IMR-90 (cell line): ENCODE results near the gene FEZ2. TPM values are rescaled to one million over a fixed set of nuclear protein-coding genes. Genes with fewer than 3 reads are reported as not detected.
A peak's percentile ranks its signal among the peaks of the same experiment; 100 is the strongest.

ENCODE experiments used
- ATAC-seq: fragments of 200-7000 bp; cut with Tn5 transposase; 2 replicates; pipeline ENCODE4 v1.9.1; 2020; ENCODE audit warnings: low read depth, mild to moderate bottlenecking, moderate library complexity
- BruUV-seq: library from RNA; stranded (reverse); fragments of 400-500 nt; replicated peaks from 2 replicates; lab custom pipeline; 2021; lab: Mats Ljungman, UMichigan
- CTCF ChIA-PET: fragments of 300-600 bp; formaldehyde crosslinking; extraction: SDS; loops from one replicate; lab custom pipeline; 2021; ENCODE audit warnings: antibody characterized with exemption; lab: Yijun Ruan, JAX
- POLR2A ChIA-PET: fragments of 300-600 bp; sonication (Branson Sonifier 250); formaldehyde crosslinking; loops from one replicate; lab custom pipeline; 2022; ENCODE audit warnings: antibody characterized with exemption; ENCODE audit not compliant: unreplicated experiment; lab: Charles Lee
- DNase-seq: peaks from one replicate; pipeline ENCODE4 v3.0.0; 2013
- H2AFZ ChIP-seq: replicated peaks from 2 replicates; pipeline ENCODE3; 2013; ENCODE audit warnings: low read length, mild to moderate bottlenecking; ENCODE audit not compliant: poor library complexity
- H2AK5ac ChIP-seq: 2 replicates; pipeline ENCODE4 v1.6.1; 2013; ENCODE audit warnings: low read depth, low read length, inconsistent platforms
- H2AK9ac ChIP-seq: replicated peaks from 2 replicates; pipeline ENCODE3; 2013; ENCODE audit warnings: mild to moderate bottlenecking, low read depth, low read length, moderate library complexity; ENCODE audit not compliant: poor library complexity
- H2BK120ac ChIP-seq: 2 replicates; pipeline ENCODE4 v1.6.1; 2013; ENCODE audit warnings: low read depth, low read length, inconsistent platforms
- H2BK15ac ChIP-seq: 3 replicates; pipeline ENCODE4 v1.6.1; 2013; ENCODE audit warnings: low read depth, low read length, inconsistent platforms
- H2BK20ac ChIP-seq: 2 replicates; pipeline ENCODE4 v1.6.1; 2013; ENCODE audit warnings: low read depth, mild to moderate bottlenecking, inconsistent platforms, low read length, moderate library complexity
- H2BK5ac ChIP-seq: 2 replicates; pipeline ENCODE4 v1.6.1; 2013; ENCODE audit warnings: mild to moderate bottlenecking, low read depth, low read length, inconsistent platforms; ENCODE audit not compliant: poor library complexity, severe bottlenecking
- H3K14ac ChIP-seq: replicated peaks from 2 replicates; pipeline ENCODE4 v1.6.1; 2013; ENCODE audit warnings: low read depth, low read length, inconsistent platforms
- H3K18ac ChIP-seq: 2 replicates; pipeline ENCODE4 v1.6.1; 2013; ENCODE audit warnings: low read depth, low read length, control low read depth
- H3K23ac ChIP-seq: 2 replicates; pipeline ENCODE4 v1.6.1; 2013; ENCODE audit warnings: low read depth, low read length, inconsistent platforms
- H3K27ac ChIP-seq: 2 replicates; pipeline ENCODE4 v1.5.1; 2013; ENCODE audit warnings: mild to moderate bottlenecking, control low read depth, low read length; ENCODE audit not compliant: insufficient read depth
- H3K27me3 ChIP-seq: 2 replicates; pipeline ENCODE4 v1.6.1; 2013; ENCODE audit warnings: low read length; ENCODE audit not compliant: control insufficient read depth, insufficient read depth
- H3K36me3 ChIP-seq: 2 replicates; pipeline ENCODE4 v1.6.1; 2013; ENCODE audit warnings: low read length, mixed read lengths; ENCODE audit not compliant: control insufficient read depth, insufficient read depth
- H3K4ac ChIP-seq: 2 replicates; pipeline ENCODE4 v1.6.1; 2013; ENCODE audit warnings: low read depth, low read length, inconsistent platforms
- H3K4me1 ChIP-seq: 2 replicates; pipeline ENCODE4 v1.6.1; 2013; ENCODE audit warnings: low read length, mixed read lengths; ENCODE audit not compliant: control insufficient read depth, insufficient read depth
- H3K4me2 ChIP-seq: 2 replicates; pipeline ENCODE4 v1.6.1; 2013; ENCODE audit warnings: low read depth, mild to moderate bottlenecking, control low read depth, low read length, moderate library complexity
- H3K4me3 ChIP-seq: 2 replicates; pipeline ENCODE4 v1.5.1; 2013; ENCODE audit warnings: low read depth, mild to moderate bottlenecking, control low read depth, low read length, moderate library complexity; ENCODE audit not compliant: insufficient read depth
- H3K56ac ChIP-seq: 2 replicates; pipeline ENCODE4 v1.6.1; 2013; ENCODE audit warnings: low read length, inconsistent platforms; ENCODE audit not compliant: insufficient read depth; ENCODE audit errors: extremely low read depth
- H3K79me1 ChIP-seq, 2 experiments: 2 replicates each; pipeline ENCODE4 v1.6.1; 2013; ENCODE audit warnings: low read length in 2 of 2, inconsistent platforms in 1 of 2, low read depth in 1 of 2
- H3K9ac ChIP-seq: 2 replicates; pipeline ENCODE4 v1.6.1; 2013; ENCODE audit warnings: low read depth, low read length, control low read depth
- H3K9me1 ChIP-seq: 2 replicates; pipeline ENCODE4 v1.6.1; 2013; ENCODE audit warnings: low read length, inconsistent platforms; ENCODE audit not compliant: insufficient read depth
- H3K9me3 ChIP-seq: 2 replicates; pipeline ENCODE4 v1.6.1; 2013; ENCODE audit warnings: low read length; ENCODE audit not compliant: control insufficient read depth, insufficient read depth
- H4K20me1 ChIP-seq: 2 replicates; pipeline ENCODE4 v1.6.1; 2013; ENCODE audit warnings: low read length, inconsistent platforms; ENCODE audit not compliant: insufficient read depth
- H4K5ac ChIP-seq: 2 replicates; pipeline ENCODE4 v1.6.1; 2013; ENCODE audit warnings: mild to moderate bottlenecking, low read depth, low read length, control low read depth
- H4K8ac ChIP-seq, 2 experiments: 2 replicates each; pipeline ENCODE4 v1.6.1; 2013; ENCODE audit warnings: low read depth in 2 of 2, low read length in 2 of 2, control low read depth in 1 of 2, inconsistent platforms in 1 of 2
- H4K91ac ChIP-seq: 2 replicates; pipeline ENCODE4 v1.6.1; 2013; ENCODE audit warnings: low read depth, low read length, inconsistent platforms; ENCODE audit not compliant: insufficient read depth
- BHLHE40 ChIP-seq: fragments of 150-350 bp; IDR thresholded peaks from 2 replicates; pipeline ENCODE4 v1.6.1; 2016; ENCODE audit warnings: mild to moderate bottlenecking, low read depth, low read length
- CEBPB ChIP-seq: IDR thresholded peaks from 2 replicates; pipeline ENCODE4 v1.6.1; 2012; ENCODE audit warnings: low read depth, low read length, improper control_type of control experiment
- CHD1 ChIP-seq: IDR thresholded peaks from 2 replicates; pipeline ENCODE4 v1.6.1; 2012; ENCODE audit warnings: low read depth, low read length, improper control_type of control experiment
- CTCF ChIP-seq: conservative IDR thresholded peaks from 2 replicates; pipeline ENCODE4 v1.5.1; 2012; ENCODE audit warnings: mild to moderate bottlenecking, low read depth, low read length, improper control_type of control experiment
- FOS ChIP-seq: fragments of 150-350 bp; IDR thresholded peaks from 2 replicates; pipeline ENCODE4 v1.6.1; 2016; ENCODE audit warnings: low read depth, low read length
- MAFK ChIP-seq: IDR thresholded peaks from 2 replicates; pipeline ENCODE4 v1.6.1; 2012; ENCODE audit warnings: low read depth, low read length, improper control_type of control experiment
- MAZ ChIP-seq: IDR thresholded peaks from 2 replicates; pipeline ENCODE4 v1.6.1; 2012; ENCODE audit warnings: low read depth, mild to moderate bottlenecking, low read length, improper control_type of control experiment, moderate library complexity, borderline replicate concordance
- MXI1 ChIP-seq: IDR thresholded peaks from 2 replicates; pipeline ENCODE4 v1.6.1; 2012; ENCODE audit warnings: low read depth, mild to moderate bottlenecking, low read length, moderate library complexity, borderline replicate concordance
- NFE2L2 ChIP-seq: fragments of 150-350 bp; IDR thresholded peaks from 2 replicates; pipeline ENCODE4 v1.6.1; 2016; ENCODE audit warnings: low read depth, mild to moderate bottlenecking, low read length
- POLR2A ChIP-seq: IDR thresholded peaks from 2 replicates; pipeline ENCODE4 v1.6.1; 2012; ENCODE audit warnings: mild to moderate bottlenecking, low read depth, low read length
- RAD21 ChIP-seq: IDR thresholded peaks from 2 replicates; pipeline ENCODE4 v1.6.1; 2012; ENCODE audit warnings: low read length, improper control_type of control experiment
- RCOR1 ChIP-seq: IDR thresholded peaks from 2 replicates; pipeline ENCODE4 v1.6.1; 2012; ENCODE audit warnings: mild to moderate bottlenecking, low read length, improper control_type of control experiment; ENCODE audit not compliant: insufficient replicate concordance
- RFX5 ChIP-seq: IDR thresholded peaks from 2 replicates; pipeline ENCODE4 v1.8.0; 2012; ENCODE audit warnings: low read depth, mild to moderate bottlenecking, low read length, moderate library complexity
- SMC3 ChIP-seq: fragments of 150-350 bp; IDR thresholded peaks from 2 replicates; pipeline ENCODE4 v1.6.1; 2016; ENCODE audit warnings: low read depth, mild to moderate bottlenecking, antibody characterized with exemption, low read length, moderate library complexity
- WGBS, 2 experiments: methylation state at CpG; one replicate each; pipeline versions ENCODE4 v1.1.5 to v1.1.7; 2013; ENCODE audit warnings: missing lambda C conversion rate in 2 of 2; ENCODE audit not compliant: insufficient read length in 1 of 2; ENCODE audit errors: extremely low coverage in 2 of 2; 5-methylcytosine and 5-hydroxymethylcytosine counted together
- dilution Hi-C: fragments of 300-500 bp; cut with HindIII; formaldehyde crosslinking; loops from one replicate; pipeline ENCODE4 v1.14.3; 2018; ENCODE audit warnings: low sequenced_read_pairs; ENCODE audit not compliant: unreplicated experiment
- in situ Hi-C: fragments of 300-500 bp; cut with MboI; formaldehyde crosslinking; loops from 3 replicates; pipeline ENCODE4 v1.14.3; 2019; ENCODE audit warnings: low sequenced_read_pairs, inconsistent platforms, mixed read lengths
- intact Hi-C: fragments of 100-400 bp; cut with micrococcal nuclease; formaldehyde crosslinking; loops from 2 replicates; pipeline ENCODE4 v1.10.0; 2022
- polyA plus RNA-seq, 3 experiments: library from polyadenylated mRNA; depleted of rRNA; stranded (reverse); fragments of >200 nt; gene quantifications; 2 replicates each; pipeline ENCODE4 v1.2.3, GENCODE V29; 2012; ENCODE audit warnings: low replicate concordance in 1 of 3
- total RNA-seq: library from RNA; depleted of rRNA; stranded (reverse); fragments of >200 nt; gene quantifications from 2 replicates; pipeline ENCODE4 v1.2.3, GENCODE V29; 2012
- TF ChIP-seq, protein P1 (sequence below): fragments of 150-350 bp; IDR thresholded peaks from 2 replicates; pipeline ENCODE4 v1.6.1; 2017; ENCODE audit warnings: mild to moderate bottlenecking, antibody characterized with exemption, low read length, low read depth
- TF ChIP-seq, protein P2 (sequence below): fragments of 150-350 bp; IDR thresholded peaks from 2 replicates; pipeline ENCODE4 v1.6.1; 2016; ENCODE audit warnings: low read depth, mild to moderate bottlenecking, low read length, moderate library complexity, borderline replicate concordance

Gene FEZ2
- total and polyA plus RNA-seq, 2 of the 4 experiments (the other 2 are of a cell fraction) = 19.4 to 31.6 TPM

GRCh38 chr2:36560726-36561125 lies 37.2 kb downstream of the FEZ2 start:
- no peak overlapping the region for H3K4me3 ChIP-seq
- H3K36me3 ChIP-seq = peaks cover 12% of the 10 kb centered on the region

More at GRCh38 chr2:36560726-36561125, 37.2 kb downstream of the FEZ2 start:
- peak overlapping the region; percentile 96 for H2BK5ac ChIP-seq
- peak overlapping the region; percentile 93 for H2AK5ac ChIP-seq
- H3K9me1 ChIP-seq = peaks cover 13% of the 10 kb centered on the region
- no CpG with 5 or more reads among the region's 5 CpGs for WGBS, 2 experiments
- TF ChIP-seq POLR2A = no peak
- no peak for TF ChIP-seq MAZ
- no peak for TF ChIP-seq CHD1
- no peak for TF ChIP-seq SMC3
- TF ChIP-seq NFE2L2 = no peak
- no peak for TF ChIP-seq MXI1
- TF ChIP-seq CTCF = no peak
- no peak for TF ChIP-seq RFX5
- TF ChIP-seq MAFK = no peak
- no peak for TF ChIP-seq CEBPB
- TF ChIP-seq RAD21 = no peak
- no peak for TF ChIP-seq RCOR1
- TF ChIP-seq FOS = no peak
- no peak for TF ChIP-seq BHLHE40
- TF ChIP-seq, protein P1, sequence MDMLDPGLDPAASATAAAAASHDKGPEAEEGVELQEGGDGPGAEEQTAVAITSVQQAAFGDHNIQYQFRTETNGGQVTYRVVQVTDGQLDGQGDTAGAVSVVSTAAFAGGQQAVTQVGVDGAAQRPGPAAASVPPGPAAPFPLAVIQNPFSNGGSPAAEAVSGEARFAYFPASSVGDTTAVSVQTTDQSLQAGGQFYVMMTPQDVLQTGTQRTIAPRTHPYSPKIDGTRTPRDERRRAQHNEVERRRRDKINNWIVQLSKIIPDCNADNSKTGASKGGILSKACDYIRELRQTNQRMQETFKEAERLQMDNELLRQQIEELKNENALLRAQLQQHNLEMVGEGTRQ = no peak
- TF ChIP-seq, protein P2, sequence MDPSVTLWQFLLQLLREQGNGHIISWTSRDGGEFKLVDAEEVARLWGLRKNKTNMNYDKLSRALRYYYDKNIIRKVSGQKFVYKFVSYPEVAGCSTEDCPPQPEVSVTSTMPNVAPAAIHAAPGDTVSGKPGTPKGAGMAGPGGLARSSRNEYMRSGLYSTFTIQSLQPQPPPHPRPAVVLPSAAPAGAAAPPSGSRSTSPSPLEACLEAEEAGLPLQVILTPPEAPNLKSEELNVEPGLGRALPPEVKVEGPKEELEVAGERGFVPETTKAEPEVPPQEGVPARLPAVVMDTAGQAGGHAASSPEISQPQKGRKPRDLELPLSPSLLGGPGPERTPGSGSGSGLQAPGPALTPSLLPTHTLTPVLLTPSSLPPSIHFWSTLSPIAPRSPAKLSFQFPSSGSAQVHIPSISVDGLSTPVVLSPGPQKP = no peak
- DNase-seq (no peak), ATAC-seq (no peak)
- peak overlapping the region; percentile 55 to 72 for H4K8ac ChIP-seq
- ChIA-PET POLR2A (no interaction called here), CTCF (no interaction called here)
- no TSS peak for BruUV-seq
- H2BK120ac ChIP-seq = peak overlapping the region; percentile 90
- peak overlapping the region; percentile 91; the same call in 1 of the 2 replicates for H4K91ac ChIP-seq
- peak overlapping the region; percentile 73 for H2BK20ac ChIP-seq
- H3K18ac ChIP-seq = peak overlapping the region; percentile 73
- H3K4me2 ChIP-seq = no peak overlapping the region
- dilution Hi-C loops (no loop called here), intact Hi-C loops (no loop called here), in situ Hi-C loops (no loop called here)
- H2AFZ ChIP-seq = no peak overlapping the region
- peaks cover 29% of the 10 kb centered on the region for H3K4me1 ChIP-seq
- no peak overlapping the region for H3K9ac ChIP-seq
- H3K27ac ChIP-seq = peak overlapping the region; percentile 68
- H2BK15ac ChIP-seq = peak overlapping the region; percentile 79; the same call in 1 of the 3 replicates
- H4K20me1 ChIP-seq = no peaks in the 10 kb centered on the region
- H3K23ac ChIP-seq = peak overlapping the region; percentile 54
- H3K27me3 ChIP-seq = no peaks in the 10 kb centered on the region
- peak overlapping the region; percentile 34; the same call in 1 of the 2 replicates for H4K5ac ChIP-seq
- H2AK9ac ChIP-seq = no peak overlapping the region
- H3K14ac ChIP-seq = peak overlapping the region; percentile 84
- no peaks in the 10 kb centered on the region for H3K9me3 ChIP-seq
- H3K56ac ChIP-seq = 0 out of 2 replicates have a peak overlapping the region, but pooled peaks have one; percentile 73
- H3K79me1 ChIP-seq = peaks cover 33 to 38% of the 10 kb centered on the region in 2 experiments
- peak overlapping the region; percentile 89 for H3K4ac ChIP-seq
